Vagina (tissue), 2 donors: ENCODE results near the gene OR1I1.

Source experiments
- POLR2A ChIP-seq, 2 donors: fragments of 450-650 bp; IDR thresholded peaks; one replicate each; pipeline ENCODE4 v1.6.1; 2017; ENCODE audit warnings: antibody characterized with exemption in 2 of 2, mild to moderate bottlenecking in 2 of 2, moderate library complexity in 2 of 2
- TF ChIP-seq, protein P1 (sequence below), 3 experiments: fragments of 450-650 bp in 2 of 3; fragments of 200-600 bp in 1 of 3; sonication (generic) in 1 of 3; IDR thresholded peaks; one replicate each; pipeline ENCODE4 v1.5.1; 2017 to 2019; ENCODE audit warnings: antibody characterized with exemption in 3 of 3, mild to moderate bottlenecking in 2 of 3, moderate library complexity in 2 of 3

- TF ChIP-seq, protein P1, sequence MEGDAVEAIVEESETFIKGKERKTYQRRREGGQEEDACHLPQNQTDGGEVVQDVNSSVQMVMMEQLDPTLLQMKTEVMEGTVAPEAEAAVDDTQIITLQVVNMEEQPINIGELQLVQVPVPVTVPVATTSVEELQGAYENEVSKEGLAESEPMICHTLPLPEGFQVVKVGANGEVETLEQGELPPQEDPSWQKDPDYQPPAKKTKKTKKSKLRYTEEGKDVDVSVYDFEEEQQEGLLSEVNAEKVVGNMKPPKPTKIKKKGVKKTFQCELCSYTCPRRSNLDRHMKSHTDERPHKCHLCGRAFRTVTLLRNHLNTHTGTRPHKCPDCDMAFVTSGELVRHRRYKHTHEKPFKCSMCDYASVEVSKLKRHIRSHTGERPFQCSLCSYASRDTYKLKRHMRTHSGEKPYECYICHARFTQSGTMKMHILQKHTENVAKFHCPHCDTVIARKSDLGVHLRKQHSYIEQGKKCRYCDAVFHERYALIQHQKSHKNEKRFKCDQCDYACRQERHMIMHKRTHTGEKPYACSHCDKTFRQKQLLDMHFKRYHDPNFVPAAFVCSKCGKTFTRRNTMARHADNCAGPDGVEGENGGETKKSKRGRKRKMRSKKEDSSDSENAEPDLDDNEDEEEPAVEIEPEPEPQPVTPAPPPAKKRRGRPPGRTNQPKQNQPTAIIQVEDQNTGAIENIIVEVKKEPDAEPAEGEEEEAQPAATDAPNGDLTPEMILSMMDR (IDR thresholded peaks at IDR 0.05) = no peak
- TF ChIP-seq POLR2A (IDR thresholded peaks at IDR 0.05) = no peak
Observed at GRCh38 chr19:15087182-15087581, 5.2 kb downstream of the OR1I1 start.
